Hematopoietic multipotent progenitor cell treated with erythropoietin and hydrocortisone succinate and interleukin-3 and kit ligand, for 6 days (in vitro differentiated cells): ENCODE measurements around the gene SEC31B.

Source experiments
- DNase-seq: peaks from one replicate; pipeline ENCODE4 v3.0.0-alpha.2; 2015

The SEC31B gene

GRCh38 chr10:100519311-100520051 is at the start of gene SEC31B:
Gene SEC31B (minus strand): TSS chr10:100519861. CDS start chr10:100516952, 2,909 bp downstream.
- no peak for DNase-seq

DNA sequence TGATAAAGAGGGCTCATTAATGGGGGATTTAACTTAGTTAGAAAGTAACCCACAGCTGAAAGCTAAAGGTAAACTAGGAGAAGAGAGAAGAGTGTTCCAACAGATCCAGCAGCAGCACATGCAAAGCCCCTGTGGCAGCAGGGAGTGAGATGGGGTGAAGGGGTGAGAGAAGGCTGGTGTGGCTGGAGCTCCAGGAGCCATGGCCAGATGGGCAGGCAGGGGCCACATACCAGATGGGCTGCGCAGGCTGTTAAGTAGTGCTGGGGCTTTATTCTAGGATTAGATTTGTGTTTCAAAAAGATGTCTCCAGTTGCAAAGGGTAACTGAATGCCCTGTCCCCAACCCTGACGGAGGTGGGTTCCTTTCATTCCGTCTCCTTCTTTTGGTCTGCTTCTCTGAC is 49.3 kb upstream of the SEC31B start:
- no peak for DNase-seq

- DNase-seq: no peak
Observed at GRCh38 chr10:100567826-100568225, 48.2 kb upstream of the SEC31B start.

- DNase-seq: no peak
Observed at GRCh38 chr10:100567249-100567648, 47.6 kb upstream of the SEC31B start.

DNA sequence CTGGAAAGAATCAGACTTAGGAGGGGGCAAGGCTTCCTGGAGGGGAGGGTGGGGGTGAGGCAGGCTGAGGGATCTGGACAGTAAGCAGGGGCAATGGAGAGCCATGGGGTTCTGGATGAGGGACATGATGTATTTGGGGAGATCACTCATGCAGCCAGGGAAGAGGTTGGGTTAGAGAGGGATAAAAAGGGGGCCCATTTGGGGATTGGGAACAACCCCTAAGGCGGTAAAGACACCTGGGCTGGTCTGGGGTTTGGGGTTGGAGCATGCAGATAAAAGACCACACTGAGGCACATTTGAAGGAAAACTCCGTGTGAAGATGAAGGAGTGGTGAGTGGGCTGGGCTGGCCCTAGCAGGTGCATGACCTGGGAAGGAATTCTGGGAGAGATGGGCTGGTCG is 46.9 kb upstream of the SEC31B start:
- no peak for DNase-seq

- no peak for DNase-seq
Observed at GRCh38 chr10:100565206-100565985, 45.7 kb upstream of the SEC31B start.

DNA sequence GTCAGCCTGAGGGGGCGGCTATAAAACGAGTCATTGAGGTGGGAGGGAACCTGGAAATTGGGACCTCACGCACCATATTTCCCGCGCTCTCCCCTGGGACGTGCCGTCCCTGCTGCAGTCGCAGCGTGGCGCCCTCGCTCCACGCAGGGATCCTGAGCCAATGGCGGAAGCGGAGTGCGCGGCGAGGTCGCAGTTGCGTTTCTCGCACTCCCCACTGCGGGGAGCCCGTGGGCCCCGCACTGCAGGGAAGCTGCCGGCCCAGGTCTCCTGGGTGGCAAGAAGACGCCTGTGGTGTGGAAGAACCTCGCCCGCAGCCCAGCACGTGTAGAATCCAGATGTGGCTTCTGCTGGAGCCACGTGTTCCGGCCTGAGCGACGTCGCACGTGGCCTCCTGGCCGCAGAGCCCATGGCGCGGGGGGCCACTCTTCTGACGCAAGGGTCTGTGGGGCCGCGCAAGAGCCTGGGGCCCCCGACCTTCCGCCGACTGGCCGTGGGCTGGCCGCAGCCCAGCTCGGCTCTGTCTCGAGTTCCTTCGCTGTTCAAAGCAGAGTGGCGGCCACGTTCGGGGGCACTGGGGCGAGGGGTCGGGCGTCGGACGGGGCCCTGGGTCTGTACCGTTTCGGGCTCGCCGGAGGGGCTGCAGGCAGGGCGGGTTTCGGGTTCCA is 42.5 kb upstream of the SEC31B start:
- peak; percentile 90 for DNase-seq

GRCh38 chr10:100561005-100561404 is 41.3 kb upstream of the SEC31B start:
- DNase-seq: peak; percentile 8

DNA sequence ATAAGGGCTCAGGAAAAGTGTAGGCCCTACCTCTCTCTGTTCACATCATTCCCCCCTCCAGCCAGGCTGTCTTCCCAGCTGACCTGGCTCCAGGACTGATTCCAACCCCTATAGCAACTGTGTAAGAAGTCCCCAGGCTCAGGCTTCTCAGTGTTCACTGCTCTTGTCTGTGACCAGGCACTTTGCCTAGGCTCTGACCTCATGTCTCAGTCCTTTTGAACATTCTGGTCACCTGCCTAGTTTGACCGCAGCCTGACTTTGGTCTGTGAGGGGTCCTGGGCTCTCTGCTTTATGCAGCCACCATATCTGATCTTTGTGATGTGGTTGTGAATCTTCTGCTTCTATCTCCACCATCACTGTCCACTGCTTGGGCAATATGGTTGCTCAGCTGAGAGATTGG is 40.6 kb upstream of the SEC31B start:
- no peak for DNase-seq

DNA sequence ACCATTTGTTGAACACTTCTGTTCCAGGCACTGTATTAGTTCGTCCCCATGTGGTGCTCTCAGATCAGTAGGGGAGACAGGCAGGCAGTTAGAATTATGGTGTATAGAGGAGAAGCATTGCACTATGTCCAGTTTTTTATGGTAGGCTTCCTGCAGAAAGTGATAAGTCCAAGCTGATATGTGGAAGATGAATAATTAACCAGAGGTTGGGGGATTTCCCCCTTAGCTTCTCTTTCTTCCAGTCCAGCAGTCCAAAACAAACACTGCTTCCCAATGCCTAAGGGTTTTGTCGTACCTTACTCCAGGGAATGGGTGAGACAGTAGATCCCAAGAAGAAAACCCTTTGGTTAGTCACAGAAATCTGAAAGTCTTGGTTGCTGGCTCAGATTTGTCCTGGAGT is 35.2 kb upstream of the SEC31B start:
- no peak for DNase-seq

DNA sequence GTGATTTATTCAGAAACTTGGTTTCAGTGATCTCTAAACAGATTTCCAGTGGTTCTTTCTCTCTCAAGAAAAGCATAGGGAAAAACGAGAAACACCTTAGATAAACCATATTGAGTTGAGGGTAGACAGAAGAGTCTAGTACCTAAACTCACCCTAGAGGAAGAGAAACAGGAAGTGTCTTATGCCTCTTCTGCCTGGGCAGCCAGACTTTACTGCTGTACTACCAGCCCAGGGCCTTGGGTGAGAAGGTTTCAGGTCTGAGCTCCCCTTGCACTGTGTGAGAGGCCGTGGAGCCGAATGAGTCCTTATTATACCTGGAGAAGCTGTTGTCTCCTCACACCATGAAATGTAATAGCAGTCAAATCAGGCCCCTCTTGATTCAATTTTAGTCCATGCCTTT is 34.3 kb upstream of the SEC31B start:
- DNase-seq: no peak

- DNase-seq: no peak
Observed at GRCh38 chr10:100551738-100552137, 32.1 kb upstream of the SEC31B start.

GRCh38 chr10:100551196-100551595 is 31.5 kb upstream of the SEC31B start:
- DNase-seq: peak; percentile 39

- DNase-seq: no peak
Observed at GRCh38 chr10:100544950-100545349, 25.3 kb upstream of the SEC31B start.

DNA sequence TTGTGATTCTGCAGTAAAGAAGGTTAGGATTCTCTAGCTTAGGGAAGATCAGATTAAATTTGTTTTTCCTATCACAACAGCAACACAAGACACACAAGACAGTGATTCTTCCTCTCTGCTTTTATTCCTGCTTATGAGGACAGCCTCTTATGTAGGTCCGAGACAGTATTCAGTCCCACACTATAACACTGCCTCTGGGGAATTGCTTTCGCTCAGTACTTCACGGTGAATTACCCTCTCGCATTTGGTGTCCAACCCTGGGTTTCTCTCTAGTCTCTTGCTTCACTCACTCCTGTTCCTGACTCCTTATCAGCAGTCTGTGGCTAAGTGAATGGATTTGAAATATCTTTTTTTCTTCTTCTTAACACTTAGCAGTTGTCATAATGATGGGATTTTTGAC is 17.8 kb upstream of the SEC31B start:
- no peak for DNase-seq

DNA sequence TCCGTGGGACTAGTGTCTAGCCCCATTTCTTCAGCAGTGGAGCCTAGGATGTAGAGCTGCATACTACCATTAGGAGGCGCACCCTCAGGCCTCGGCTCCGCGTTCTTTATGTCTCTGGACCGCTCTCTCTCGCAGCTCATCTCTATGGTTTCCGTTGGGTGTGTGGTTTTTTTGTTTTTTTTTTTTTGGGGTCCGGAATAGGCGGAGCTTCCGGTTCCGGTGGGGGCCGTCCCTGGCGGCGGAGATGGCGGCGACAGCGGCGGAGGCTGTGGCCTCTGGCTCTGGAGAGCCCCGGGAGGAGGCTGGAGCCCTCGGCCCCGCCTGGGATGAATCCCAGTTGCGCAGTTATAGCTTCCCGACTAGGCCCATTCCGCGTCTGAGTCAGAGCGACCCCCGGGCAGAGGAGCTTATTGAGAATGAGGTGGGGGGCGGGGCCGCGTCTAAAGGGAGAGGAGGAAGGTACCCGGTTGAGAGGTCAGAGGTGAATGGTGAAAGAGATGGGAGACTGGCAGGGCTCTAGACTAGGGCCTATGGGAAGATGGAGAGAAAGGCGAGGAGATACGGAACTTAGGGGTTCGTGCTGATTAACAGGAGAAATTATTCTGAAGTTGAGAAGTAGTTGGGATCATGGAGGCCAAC is 16.2 kb upstream of the SEC31B start, which contains the start of gene HIF1AN:
Gene HIF1AN (plus strand): TSS at position 229 of the 639 bp plus-strand sequence. CDS start 16 bp downstream, at position 245.
- DNase-seq: peak; percentile 99

DNA sequence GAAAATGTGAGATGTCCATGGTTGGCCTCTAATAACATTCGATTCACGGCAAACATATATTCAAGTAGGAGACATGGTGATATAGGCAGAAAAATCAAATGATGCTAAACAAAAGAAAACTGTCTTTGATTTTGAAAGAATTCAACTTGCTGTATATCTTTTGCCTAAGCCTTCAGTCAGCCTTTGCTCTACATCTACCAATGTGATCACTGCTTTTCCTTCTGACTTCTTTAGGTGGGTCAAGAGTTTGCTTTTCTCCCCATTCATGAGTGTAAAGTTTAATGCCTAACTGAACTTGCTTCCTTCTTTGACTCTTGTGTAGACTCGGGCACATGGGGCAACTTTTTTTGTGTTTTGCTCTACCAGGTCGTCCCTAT is 15.7 kb upstream of the SEC31B start:
- no peak for DNase-seq

DNA sequence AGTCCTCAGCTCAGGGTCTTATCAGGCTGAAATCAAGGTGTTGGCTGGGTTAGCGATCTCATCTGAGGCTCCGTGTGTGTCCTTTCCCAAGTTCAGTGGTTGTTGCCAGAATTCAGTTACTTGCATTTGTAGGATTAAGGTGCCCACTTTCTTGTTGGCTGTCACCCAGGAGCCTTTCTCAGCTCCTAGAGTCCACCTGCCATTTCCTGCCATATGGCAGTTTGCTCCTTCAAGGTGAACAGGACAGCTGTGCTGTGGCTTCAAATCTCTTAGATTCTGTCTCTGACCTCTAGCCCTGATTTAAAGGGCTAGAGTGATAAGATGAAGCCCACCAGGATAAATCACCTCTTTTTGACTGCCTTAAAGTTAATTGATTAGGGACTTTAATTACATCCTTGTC is 15.1 kb upstream of the SEC31B start:
- no peak for DNase-seq

- peak; percentile 49 for DNase-seq
Observed at GRCh38 chr10:100531761-100532160, 12.1 kb upstream of the SEC31B start.

DNA sequence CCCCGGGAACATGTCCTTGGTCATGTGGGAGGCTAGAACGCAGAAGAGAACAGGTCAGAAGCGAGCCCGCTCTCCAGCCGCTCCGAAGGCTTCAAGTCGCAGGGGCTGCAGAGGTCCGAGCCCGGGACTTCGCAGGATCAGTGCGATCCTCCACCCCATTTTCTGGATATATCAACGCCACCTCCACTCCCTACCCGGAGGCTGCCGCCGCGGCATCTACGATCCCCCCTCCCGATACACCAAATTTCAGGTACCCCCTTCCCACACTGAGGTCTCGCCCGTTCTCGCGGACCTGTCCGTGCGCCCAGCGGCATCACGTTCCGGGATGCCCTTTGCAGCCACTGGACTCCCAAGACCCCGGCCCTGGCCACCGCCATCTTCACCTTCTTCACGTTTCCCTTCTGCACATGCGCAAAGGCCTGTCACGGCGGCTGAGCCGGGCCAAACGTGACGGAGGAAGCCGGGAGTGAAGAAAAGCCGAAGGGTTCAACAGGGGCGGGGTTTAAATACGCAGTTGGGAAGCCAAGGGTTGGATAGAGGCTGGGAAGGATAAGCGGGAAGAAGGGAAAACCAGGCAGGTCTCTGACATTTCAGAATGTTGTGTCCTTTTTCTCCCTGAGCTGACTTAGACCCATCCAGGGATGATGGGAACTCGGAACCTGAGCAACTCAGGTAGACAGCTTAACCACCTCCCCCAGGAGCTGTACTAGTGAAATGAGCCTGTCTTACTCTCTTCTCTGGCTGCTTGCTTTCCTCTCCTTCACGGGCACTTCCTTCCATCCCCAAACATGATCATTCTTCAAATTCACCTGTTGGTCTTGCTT is 10.0 kb upstream of the SEC31B start, which contains the start of gene NDUFB8:
Gene NDUFB8 (minus strand): TSS at position 397 of the 824 bp plus-strand sequence. CDS start 20 bp downstream, at position 377.
- peak; percentile 93 for DNase-seq

- peak; percentile 45 for DNase-seq
Observed at GRCh38 chr10:100528921-100529474, 9.3 kb upstream of the SEC31B start.
